Endothelial cell of umbilical vein (primary cell): Measurements from ENCODE around the gene DDX55. TPM values are rescaled to one million over a fixed set of nuclear protein-coding genes. Genes with fewer than 3 reads are reported as not detected.

Experiments used
- BruUV-seq: library from RNA; stranded (reverse); fragments of 400-500 nt; replicated peaks from 2 replicates; lab custom pipeline; 2021; lab: Mats Ljungman, UMichigan
- CTCF ChIA-PET: fragments of 300-600, 350-600 bp; sonication (Branson Sonifier 250); formaldehyde crosslinking; loops from one replicate; lab custom pipeline; 2021; ENCODE audit warnings: antibody characterized with exemption, inconsistent platforms; lab: Charles Lee
- POLR2A ChIA-PET: fragments of 300-600, 350-600 bp; sonication (Branson Sonifier 250); formaldehyde crosslinking; loops from one replicate; lab custom pipeline; 2021; ENCODE audit warnings: antibody characterized with exemption, inconsistent platforms; lab: Charles Lee
- DNase-seq: peaks from one replicate; pipeline ENCODE4 v3.0.0-alpha.2; 2011; ENCODE audit warnings: low read depth, low spot score
- FAIRE-seq: peaks from 2 replicates; lab custom pipeline; 2011; peaks lifted over from hg19 to GRCh38; lab: Jason Lieb, UNC
- H2AFZ ChIP-seq: 2 replicates; pipeline ENCODE4 v1.6.0; 2012; ENCODE audit warnings: low read depth, low read length, control low read depth, inconsistent platforms
- H3K27ac ChIP-seq: 2 replicates; pipeline ENCODE4 v1.5.1; 2011; ENCODE audit warnings: low read depth, mild to moderate bottlenecking, control low read depth, low read length, moderate library complexity; ENCODE audit not compliant: insufficient read depth
- H3K27me3 ChIP-seq, 2 experiments: 2 replicates each; pipeline versions ENCODE4 v1.6.0 to v1.6.1; 2011; ENCODE audit warnings: low read length in 2 of 2, mixed read lengths in 1 of 2; ENCODE audit not compliant: control insufficient read depth in 2 of 2, insufficient read depth in 2 of 2
- H3K36me3 ChIP-seq, 2 experiments: 2 replicates in 1 of 2; 3 replicates in 1 of 2; pipeline ENCODE4 v1.5.1; 2011; ENCODE audit warnings: low read length in 2 of 2, mild to moderate bottlenecking in 1 of 2, moderate library complexity in 1 of 2; ENCODE audit not compliant: control insufficient read depth in 2 of 2, insufficient read depth in 2 of 2; ENCODE audit errors: extremely low read depth in 1 of 2
- H3K4me1 ChIP-seq: 3 replicates; pipeline ENCODE4 v1.5.1; 2011; ENCODE audit warnings: mild to moderate bottlenecking, low read length; ENCODE audit not compliant: control insufficient read depth, insufficient read depth; ENCODE audit errors: extremely low read depth
- H3K4me2 ChIP-seq: 2 replicates; pipeline ENCODE4 v1.6.1; 2011; ENCODE audit warnings: low read length, control low read depth, mixed read lengths; ENCODE audit not compliant: insufficient read depth
- H3K4me3 ChIP-seq, 3 experiments: fragments of 200-600 bp in 1 of 3; sonication (generic), shearing (Covaris generic) in 1 of 3; replicated peaks in 1 of 3; 2 replicates each; pipeline ENCODE4 v1.5.1; 2011 to 2016; ENCODE audit warnings: control low read depth in 3 of 3, low read length in 3 of 3, mild to moderate bottlenecking in 2 of 3, inconsistent platforms in 1 of 3, low read depth in 1 of 3, moderate library complexity in 1 of 3; ENCODE audit not compliant: insufficient read depth in 1 of 3
- H3K79me2 ChIP-seq: 2 replicates; pipeline ENCODE4 v1.6.0; 2012; ENCODE audit warnings: low read length, inconsistent platforms; ENCODE audit not compliant: control insufficient read depth, insufficient read depth
- H3K9ac ChIP-seq: replicated peaks from 2 replicates; pipeline ENCODE3; 2011; ENCODE audit warnings: low read length, control low read depth; ENCODE audit not compliant: insufficient read depth; ENCODE audit errors: extremely low read depth
- H3K9me1 ChIP-seq: replicated peaks from 3 replicates; pipeline ENCODE4 v1.6.0; 2011; ENCODE audit warnings: mild to moderate bottlenecking, low read length; ENCODE audit not compliant: control insufficient read depth, insufficient read depth; ENCODE audit errors: extremely low read depth
- H3K9me3 ChIP-seq: replicated peaks from 2 replicates; pipeline ENCODE4 v1.5.1; 2012; ENCODE audit warnings: low read length, inconsistent platforms; ENCODE audit not compliant: control insufficient read depth, insufficient read depth
- H4K20me1 ChIP-seq: replicated peaks from 2 replicates; pipeline ENCODE3; 2011; ENCODE audit warnings: mild to moderate bottlenecking, low read length; ENCODE audit not compliant: control insufficient read depth, insufficient read depth; ENCODE audit errors: extremely low read depth
- EZH2 ChIP-seq: IDR thresholded peaks from 2 replicates; pipeline ENCODE4 v1.6.1; 2012; ENCODE audit warnings: borderline replicate concordance, low read depth, mild to moderate bottlenecking, moderate library complexity, low read length, inconsistent platforms; ENCODE audit not compliant: severe bottlenecking
- FOS ChIP-seq: IDR thresholded peaks from 2 replicates; pipeline ENCODE4 v1.6.1; 2011; ENCODE audit warnings: mild to moderate bottlenecking, low read length, moderate library complexity, borderline replicate concordance; ENCODE audit not compliant: insufficient read depth
- GATA2 ChIP-seq: IDR thresholded peaks from 2 replicates; pipeline ENCODE4 v1.7.0; 2011; ENCODE audit warnings: low read depth, mild to moderate bottlenecking, moderate library complexity, mixed read lengths, low read length; ENCODE audit not compliant: insufficient read length, insufficient read depth
- JUN ChIP-seq: IDR thresholded peaks from 2 replicates; pipeline ENCODE4 v1.6.1; 2011; ENCODE audit warnings: borderline replicate concordance, low read depth; ENCODE audit not compliant: insufficient read length, insufficient read depth
- MYC ChIP-seq: IDR thresholded peaks from one replicate; pipeline ENCODE4 v1.6.1; 2011; ENCODE audit warnings: mild to moderate bottlenecking, low read depth, low read length
- POLR2A ChIP-seq: IDR thresholded peaks from 2 replicates; pipeline ENCODE4 v1.6.1; 2012; ENCODE audit warnings: low read depth, mild to moderate bottlenecking, control low read depth, low read length
- POLR2AphosphoS5 ChIP-seq: IDR thresholded peaks from 2 replicates; pipeline ENCODE4 v1.6.1; 2012; ENCODE audit warnings: low read depth, mild to moderate bottlenecking, control low read depth, low read length, moderate library complexity; ENCODE audit not compliant: insufficient read depth
- dilution Hi-C: fragments of 300-500 bp; cut with MboI; formaldehyde crosslinking; loops from one replicate; pipeline ENCODE4 v1.15.0; 2019; ENCODE audit warnings: low sequenced_read_pairs; ENCODE audit not compliant: extremely low pct_ligation_motif_present
- intact Hi-C: fragments of 100-400 bp; cut with micrococcal nuclease; formaldehyde crosslinking; loops from one replicate; pipeline ENCODE4 v1.10.0; 2022
- polyA plus RNA-seq, 4 experiments: library from polyadenylated mRNA; depleted of rRNA in 3 of 4; stranded (reverse) in 3 of 4; unstranded in 1 of 4; fragments of >200 nt; gene quantifications; 2 replicates each; pipeline versions ENCODE4 v1.2.1 to v1.2.3, GENCODE V29; 2011 to 2012; ENCODE audit warnings: missing spikeins in 1 of 4
- total RNA-seq: library from RNA; stranded (reverse); gene quantifications from 2 replicates; pipeline ENCODE4 v1.2.3, GENCODE V29; 2021
- TF ChIP-seq, protein P1 (sequence below), 2 donors: IDR thresholded peaks; 1 replicate in 1 of 2; 2 replicates in 1 of 2; pipeline ENCODE4 v1.5.1; 2011; ENCODE audit warnings: low read length in 2 of 2, mild to moderate bottlenecking in 2 of 2, moderate library complexity in 2 of 2, control low read depth in 1 of 2, inconsistent platforms in 1 of 2, low read depth in 1 of 2; ENCODE audit not compliant: insufficient read depth in 1 of 2; ENCODE audit errors: extremely low read depth in 1 of 2
- TF ChIP-seq, protein P2 (sequence below): IDR thresholded peaks from 2 replicates; pipeline ENCODE4 v1.6.1; 2011; ENCODE audit not compliant: insufficient read depth, insufficient read length

Gene DDX55
- total and polyA plus RNA-seq, 2 donors (not counting 3 experiments of a cell fraction or from before 2014, with no cell fraction given), result 17.8 to 25.9 TPM

DNA sequence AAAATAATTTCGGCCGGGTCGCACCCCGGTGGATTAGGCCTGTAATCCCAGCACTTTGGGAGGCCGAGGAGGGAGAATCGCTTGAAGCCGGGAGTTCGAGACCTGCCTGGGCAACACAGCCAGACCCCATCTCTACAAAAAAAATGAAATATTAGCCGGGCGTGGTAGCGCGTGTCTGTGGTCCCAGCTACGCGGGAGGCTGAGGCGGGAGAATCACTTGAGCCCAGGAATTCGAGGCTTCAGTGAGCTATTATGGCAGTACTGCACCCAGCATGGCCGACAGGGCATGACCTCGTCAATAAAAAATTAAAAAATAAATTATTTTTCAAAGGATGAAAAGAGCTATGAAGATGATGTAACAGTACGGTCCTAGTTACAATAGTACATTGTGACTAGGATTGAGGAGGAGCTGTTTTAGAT, 32.3 kb downstream of the DDX55 start:
- Histone ChIP-seq H3K4me2 (peak overlapping the region; percentile 71), H3K79me2 (peaks cover 22% of the 10 kb centered on the region), H3K9me3 (no peaks in the 10 kb centered on the region), H3K4me3 (peak overlapping the region; percentile 92 to 97 (median 96)), H4K20me1 (no peaks in the 10 kb centered on the region), H3K36me3 (peaks cover 5 to 6% of the 10 kb centered on the region in 2 experiments), H3K27ac (peak overlapping the region; percentile 74), H3K9ac (peak overlapping the region; percentile 98), H3K4me1 (peaks cover 11% of the 10 kb centered on the region), H2AFZ (peak overlapping the region; percentile 85), H3K27me3 (no peaks in the 10 kb centered on the region), H3K9me1 (no peaks in the 10 kb centered on the region)
- CTCF ChIA-PET, result no interaction called here
- intact Hi-C loops, result loop anchor here (5.0 kb wide), 1 partner anchor 338 kb away; the partner anchor contains the start of genes CCDC92 and ZNF664
- dilution Hi-C loops, result no loop called here
- no TSS peak for BruUV-seq
- FAIRE-seq (no peak), DNase-seq (no peak)
- POLR2A ChIA-PET, result no interaction called here
- no peak for TF ChIP-seq EZH2
- TF ChIP-seq POLR2A, result no peak
- no peak for TF ChIP-seq POLR2AphosphoS5
- TF ChIP-seq, protein P1, sequence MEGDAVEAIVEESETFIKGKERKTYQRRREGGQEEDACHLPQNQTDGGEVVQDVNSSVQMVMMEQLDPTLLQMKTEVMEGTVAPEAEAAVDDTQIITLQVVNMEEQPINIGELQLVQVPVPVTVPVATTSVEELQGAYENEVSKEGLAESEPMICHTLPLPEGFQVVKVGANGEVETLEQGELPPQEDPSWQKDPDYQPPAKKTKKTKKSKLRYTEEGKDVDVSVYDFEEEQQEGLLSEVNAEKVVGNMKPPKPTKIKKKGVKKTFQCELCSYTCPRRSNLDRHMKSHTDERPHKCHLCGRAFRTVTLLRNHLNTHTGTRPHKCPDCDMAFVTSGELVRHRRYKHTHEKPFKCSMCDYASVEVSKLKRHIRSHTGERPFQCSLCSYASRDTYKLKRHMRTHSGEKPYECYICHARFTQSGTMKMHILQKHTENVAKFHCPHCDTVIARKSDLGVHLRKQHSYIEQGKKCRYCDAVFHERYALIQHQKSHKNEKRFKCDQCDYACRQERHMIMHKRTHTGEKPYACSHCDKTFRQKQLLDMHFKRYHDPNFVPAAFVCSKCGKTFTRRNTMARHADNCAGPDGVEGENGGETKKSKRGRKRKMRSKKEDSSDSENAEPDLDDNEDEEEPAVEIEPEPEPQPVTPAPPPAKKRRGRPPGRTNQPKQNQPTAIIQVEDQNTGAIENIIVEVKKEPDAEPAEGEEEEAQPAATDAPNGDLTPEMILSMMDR (IDR thresholded peaks at IDR 0.05; ENCODE audit: extremely low read depth in 1 of 2, insufficient read depth in 1 of 2, low read depth in 1 of 2, low read length in 2 of 2), result no peak
- no peak for TF ChIP-seq MYC
- TF ChIP-seq, protein P2, sequence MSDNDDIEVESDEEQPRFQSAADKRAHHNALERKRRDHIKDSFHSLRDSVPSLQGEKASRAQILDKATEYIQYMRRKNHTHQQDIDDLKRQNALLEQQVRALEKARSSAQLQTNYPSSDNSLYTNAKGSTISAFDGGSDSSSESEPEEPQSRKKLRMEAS, result no peak
- no peak for TF ChIP-seq JUN
- no peak for TF ChIP-seq GATA2
- no peak for TF ChIP-seq FOS
